Activated effector memory CD4-positive, alpha-beta T cell treated with anti-CD3 and anti-CD28 coated beads, Interleukin-2, amount 50 U/mL, for 16 hours (primary cell): ENCODE results near the gene ODF4.
"Not testable (repeated sequence)": the region's sequence is repeated elsewhere in the genome, so short reads cannot be mapped to it uniquely, and the experiment has no call there.

Experiments used
- DNase-seq: peaks from one replicate; pipeline ENCODE4 v3.0.0-alpha.2; 2020

Gene ODF4

DNA sequence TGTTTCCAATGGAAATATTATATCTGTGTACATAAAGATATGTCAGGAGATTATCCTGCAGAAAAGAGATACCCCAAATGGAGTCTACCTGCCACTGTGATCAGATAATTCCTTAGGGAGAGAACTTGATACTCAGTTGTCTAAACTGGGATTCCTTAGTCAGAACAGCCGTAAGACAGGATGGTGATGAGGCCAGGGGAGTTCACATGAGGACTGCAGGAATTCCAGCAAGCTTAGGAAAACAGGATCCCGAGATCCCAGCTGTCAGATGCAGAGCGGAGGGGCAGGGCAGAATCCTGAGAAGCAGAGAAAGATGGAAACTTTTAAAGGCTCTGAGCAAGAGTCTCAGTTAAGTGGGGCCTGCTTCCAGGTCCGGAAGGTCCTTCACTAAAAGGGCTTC lies 32.1 kb downstream of the ODF4 start:
- DNase-seq: no peak

DNA sequence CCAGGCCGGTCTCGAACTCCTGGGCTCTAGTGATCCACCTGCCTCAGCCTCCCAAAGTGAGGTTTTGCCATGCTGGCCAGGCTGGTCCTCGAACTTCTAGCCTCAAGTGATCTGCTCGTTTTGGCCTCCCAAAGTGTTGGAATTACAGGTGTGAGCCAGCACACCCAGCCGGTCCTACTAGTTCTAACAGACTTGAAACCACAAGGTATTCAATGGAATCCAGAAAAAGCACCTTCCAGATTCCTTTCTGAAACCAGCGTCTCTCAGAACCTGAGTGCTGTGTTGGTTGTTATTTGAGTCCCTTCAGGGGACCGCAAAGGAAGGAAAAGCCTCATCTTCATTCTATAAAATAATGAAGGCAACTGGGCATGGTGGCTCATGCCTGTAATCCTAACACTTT lies 32.8 kb downstream of the ODF4 start:
- no peak for DNase-seq

DNA sequence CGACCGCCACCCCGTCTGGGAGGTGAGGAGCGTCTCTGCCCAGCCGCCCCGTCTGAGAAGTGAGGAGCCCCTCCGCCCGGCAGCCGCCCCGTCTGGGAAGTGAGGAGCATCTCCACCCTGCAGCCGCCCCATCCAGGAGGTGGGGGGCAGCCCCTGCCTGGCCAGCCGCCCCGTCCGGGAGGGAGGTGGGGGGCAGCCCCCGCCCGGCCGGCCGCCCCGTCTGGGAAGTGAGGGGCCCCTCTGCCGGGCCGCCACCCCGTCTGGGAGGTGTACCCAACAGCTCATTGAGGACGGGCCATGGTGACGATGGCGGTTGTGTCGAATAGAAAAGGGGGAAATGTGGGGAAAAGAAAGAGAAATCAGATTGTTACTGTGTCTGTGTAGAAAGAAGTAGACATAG lies 34.2 kb downstream of the ODF4 start:
- not testable (repeated sequence) for DNase-seq

DNA sequence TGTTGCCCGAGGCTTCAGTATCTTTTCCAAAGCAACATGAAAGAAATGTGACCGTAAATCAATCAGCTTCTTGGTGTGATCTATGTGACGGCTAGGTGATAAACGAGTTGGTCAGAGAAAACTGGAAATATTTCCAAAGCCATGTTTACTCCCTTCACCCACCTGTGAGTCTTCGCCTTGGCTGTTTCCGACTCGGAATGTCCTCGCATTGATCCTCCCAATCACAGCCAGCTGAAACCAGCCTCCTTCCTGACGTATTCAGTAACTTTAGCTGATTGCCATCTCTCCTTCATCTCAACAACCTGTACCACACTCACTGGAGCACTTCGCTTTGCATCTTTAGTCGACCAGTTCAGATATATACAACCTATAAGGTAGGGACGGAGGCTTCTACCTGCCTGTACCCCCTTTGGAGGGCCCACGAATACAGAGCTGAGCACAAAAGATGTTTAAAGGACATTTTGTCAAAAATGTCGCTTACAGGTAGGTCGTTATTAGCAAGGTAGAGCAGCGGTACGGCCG lies 36.2 kb downstream of the ODF4 start:
- no peak for DNase-seq

DNA sequence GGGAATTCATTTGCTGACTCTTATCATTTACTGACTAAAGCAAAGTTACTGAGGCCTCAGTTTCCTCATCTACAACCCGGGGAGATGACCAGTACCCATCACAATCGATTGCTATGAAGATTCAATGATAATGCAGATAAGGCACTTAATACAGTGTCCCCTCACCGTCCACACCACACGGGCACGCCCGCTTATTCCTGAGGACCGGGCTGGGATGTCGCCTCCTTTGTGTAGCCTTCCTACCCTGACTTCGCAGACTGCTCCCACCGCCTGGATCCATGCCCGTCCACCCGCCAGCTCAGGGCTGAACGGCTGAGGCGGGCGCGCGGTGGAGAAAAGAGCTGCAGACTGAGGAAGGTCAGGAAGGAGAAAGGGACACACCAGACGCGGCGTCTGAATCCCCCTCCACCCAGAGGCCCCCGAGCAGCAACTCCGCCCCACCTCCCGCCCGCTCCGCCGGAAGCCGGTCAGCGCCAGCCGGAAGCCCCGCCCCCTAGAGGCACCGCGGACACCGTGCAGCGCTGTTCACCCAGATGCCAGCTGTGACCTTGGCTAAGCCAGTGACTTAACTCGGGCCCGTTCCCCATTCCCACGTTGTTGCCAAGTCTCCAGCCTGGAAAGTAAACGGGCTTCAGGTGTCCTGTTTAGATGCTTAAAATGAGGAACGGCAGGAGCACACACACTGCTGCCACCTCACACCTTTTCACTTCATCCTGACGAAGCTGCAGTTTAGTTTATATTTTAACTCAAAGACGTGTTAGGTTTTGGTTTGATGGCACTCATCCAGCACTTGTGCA lies 36.8 kb downstream of the ODF4 start, which contains the start of gene KRABD2:
Gene KRABD2 (minus strand): TSS at position 434 of the 797 bp plus-strand sequence.
- DNase-seq: peak; percentile 97

DNA sequence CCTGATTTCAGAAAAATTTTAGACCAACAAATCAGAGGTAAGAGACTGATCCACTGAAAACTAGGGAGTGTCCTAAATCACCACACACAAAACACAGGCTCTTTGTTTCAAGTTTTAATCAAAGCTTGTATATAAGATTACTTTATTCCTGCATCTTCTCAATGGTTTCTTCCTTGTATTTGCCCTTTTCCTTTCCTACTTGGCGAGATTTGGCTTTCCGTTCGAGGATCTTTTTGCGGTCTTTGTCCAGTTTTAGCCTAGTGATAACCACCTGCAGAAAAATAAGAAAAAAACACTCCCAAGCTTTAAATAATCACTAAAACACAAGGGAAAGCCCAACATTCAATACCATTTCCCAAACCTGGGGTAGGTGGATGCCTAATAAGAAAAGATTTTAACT lies 37.8 kb downstream of the ODF4 start:
- no peak for DNase-seq

DNA sequence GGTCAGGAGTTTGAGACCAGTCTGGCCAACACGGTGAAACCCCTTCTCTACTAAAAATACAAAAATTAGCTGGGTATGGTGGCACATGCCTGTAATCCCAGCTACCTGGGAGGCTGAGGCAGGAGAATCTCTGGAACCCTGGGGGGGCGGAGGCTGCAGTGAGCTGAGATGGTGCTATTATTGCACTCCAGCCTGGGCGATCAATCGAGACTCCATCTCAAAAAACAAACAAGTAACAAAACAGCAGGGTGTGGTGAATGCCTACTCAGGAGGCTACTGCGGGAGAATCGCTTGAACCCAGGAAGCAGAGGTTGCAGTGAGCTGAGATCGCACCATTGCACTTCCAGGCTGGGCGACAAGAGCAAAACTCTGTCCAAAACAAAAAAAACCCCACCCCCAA lies 38.5 kb downstream of the ODF4 start:
- DNase-seq: not testable (repeated sequence)

DNA sequence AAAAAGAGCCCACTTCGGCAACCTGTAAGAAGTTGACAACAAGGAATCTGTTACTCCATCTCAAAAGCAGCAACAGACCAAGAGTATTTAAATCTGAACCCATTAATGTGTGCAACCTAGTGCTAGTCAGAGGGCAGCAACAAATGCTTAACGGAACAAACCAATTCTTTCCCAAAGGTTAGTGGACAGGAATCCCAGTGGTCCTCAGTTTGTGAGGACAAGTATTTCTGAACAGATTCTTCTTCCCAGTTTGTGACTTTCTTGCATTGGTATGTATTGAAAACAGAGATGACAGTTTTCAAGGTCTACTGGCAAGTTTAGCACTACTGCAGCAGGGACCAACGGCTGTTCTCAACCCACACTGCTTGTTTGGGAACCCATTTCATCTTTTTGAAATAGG lies 40.4 kb downstream of the ODF4 start:
- DNase-seq: no peak

DNA sequence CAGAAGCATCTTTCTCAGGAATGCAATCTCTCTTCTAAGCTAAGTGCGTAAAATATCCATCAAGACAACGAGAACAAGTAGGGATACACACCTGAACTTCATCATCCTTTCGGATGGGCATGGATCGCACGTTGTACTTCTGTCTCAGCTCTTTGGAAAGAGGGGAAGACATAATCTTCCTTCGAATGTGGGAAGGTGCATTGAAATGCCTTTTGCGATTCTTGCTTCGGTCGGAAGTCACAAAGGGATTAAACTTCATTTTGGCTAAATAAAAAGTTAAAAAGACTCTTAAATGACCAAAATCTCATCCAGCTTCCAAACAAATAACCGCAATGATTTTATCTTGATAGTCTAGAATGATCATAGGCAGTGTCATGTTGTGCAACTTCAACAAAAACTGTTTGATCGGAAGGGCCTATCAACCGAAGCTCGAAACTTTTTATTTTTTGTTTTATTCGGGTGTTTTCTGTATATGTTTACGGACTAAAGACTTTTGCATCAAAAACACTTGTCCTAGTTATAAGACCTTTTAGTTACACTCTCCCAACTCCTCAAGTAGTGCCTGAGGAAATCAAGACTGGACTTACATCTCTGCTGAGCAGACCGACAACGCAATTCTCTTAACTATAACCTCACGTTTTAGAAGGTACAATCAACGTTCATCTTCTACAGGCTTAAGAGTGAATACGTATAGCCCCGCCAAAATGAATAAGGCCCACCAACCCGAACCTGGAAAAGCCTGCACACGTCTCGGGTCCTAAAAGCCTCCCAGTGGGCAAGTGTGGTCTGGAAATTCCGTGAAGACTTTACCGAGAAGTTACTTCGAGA lies 42.6 kb downstream of the ODF4 start:
- no peak for DNase-seq

DNA sequence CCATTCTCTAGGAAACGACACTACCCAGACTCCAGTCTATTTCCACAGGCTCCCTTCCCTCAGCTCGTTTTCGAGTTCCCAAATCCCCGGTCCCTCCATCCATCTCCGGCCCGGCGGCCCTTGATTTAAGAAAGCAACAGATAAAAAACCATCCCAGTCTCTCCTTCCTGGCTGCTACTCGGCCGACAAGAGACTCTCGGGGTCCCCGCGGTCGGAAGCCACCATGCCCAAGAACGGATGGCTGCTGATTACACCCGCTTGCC lies 43.2 kb downstream of the ODF4 start:
- DNase-seq: no peak

DNA sequence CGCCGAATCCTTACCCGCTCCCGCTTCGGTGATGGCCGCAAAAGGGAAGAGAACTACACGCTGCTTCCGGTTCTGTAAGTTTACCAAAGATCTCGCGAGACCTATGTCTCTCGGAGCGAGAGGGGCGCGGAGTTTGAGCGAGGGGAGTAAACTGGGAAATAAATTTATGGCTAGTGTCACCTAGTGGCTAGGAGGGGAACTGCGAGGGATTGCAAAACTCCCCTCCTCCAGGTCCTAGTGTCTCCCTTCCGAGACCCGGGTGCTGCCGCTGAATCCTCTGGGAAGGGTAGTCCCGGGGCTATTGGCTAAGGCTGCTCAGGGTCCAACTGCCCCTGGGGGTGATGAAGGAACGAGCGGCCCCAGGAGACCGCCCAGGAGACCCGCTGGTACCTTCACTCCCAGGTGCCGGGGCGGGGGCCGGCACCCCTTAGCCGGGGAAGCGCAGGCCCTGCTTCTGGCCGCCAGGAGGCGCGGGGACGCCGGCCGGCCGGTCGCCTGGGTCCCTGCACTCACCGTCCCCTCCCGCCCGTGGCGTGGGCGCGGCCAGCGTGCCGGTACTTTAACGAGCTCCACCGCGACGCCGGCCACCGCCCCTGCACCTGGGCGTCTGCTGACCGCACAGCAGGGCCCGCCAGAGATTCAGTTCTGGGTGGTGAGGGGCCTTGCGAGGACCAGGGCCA lies 43.6 kb downstream of the ODF4 start, which contains the start of gene RPL26:
Gene RPL26 (minus strand): TSS at position 51 of the 680 bp plus-strand sequence. CDS start 883 bp downstream, outside the sequence.
- DNase-seq: peak; percentile 97

DNA sequence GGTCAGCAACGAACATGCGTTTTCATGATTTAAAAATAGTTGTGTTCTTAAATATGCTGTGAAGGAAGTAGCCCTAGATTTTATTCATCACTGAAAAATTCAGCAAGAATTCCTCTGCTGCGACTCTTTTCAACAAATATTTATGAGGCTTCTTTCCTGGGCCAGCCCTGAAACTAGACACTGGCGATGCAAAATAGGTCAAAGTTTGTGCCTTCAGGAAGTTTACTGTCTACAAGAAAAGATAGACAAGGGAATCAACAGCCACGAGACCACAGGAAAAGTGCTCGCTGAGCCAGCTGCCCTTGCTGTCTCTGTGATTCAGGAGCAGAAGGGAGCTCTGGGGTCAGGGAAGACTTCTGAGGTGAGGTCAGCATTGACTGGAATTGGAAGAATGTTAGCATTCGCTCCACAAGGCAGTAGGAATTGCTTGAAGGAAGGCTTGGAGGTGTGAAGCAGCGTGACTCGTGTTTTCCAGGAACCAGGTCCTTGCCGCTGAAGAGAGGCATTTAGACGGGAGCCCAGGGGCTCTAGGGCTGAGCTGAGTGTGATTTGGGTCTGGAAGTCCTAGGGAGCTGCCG lies 45.2 kb downstream of the ODF4 start:
- no peak for DNase-seq

DNA sequence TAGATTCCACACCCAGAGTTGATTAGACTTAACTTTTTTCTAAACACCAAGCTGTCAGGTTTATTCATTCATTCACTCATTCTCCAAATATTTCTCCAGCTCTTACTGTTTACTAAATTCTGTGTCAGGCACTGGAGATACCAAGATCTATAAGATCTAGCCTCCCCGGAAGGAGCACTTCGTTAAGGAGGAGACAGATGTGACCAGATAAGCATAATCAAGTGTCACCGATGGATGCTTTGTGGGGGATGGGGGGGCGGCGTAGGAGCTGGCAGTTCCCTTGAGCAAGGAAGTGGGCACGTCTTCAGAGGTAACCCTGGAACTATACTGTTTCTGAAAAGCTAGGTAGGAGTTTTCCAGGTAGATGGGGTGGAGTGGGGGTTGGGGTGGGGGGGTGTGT lies 47.2 kb downstream of the ODF4 start:
- no peak for DNase-seq

DNA sequence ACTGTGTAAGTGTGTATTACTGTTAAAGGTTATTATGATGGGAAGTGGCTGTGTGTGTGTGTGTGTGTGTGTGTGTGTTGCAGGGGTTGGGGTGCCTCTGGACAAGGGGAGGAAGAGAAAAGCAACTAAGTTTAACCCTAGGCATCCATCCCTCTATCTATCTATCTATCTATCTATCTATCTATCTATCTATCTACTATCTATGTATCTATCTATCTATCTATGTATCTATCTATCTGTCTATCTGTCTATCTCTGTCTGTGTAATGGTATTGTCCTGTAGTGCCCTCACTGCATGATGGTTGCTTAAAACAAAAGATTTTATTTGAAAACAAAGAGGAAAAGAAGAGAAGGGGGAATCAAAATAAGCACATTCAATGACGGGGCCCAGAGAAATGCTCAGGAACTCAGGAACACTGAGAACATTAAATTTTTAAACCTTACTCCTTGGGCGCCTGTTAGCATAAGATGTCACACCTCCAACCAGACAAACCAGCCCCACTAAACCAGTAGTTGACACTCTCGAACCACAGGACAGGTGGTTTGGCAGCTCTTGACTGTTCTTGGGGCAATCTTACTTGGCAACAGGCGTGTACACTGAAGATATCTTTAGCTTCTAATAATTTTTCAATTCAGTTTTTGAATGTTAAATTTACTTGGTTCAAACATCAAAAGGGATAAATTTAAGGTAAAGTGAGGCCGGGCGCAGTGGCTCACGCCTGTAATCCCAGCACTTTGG lies 48.4 kb downstream of the ODF4 start:
- no peak for DNase-seq

DNA sequence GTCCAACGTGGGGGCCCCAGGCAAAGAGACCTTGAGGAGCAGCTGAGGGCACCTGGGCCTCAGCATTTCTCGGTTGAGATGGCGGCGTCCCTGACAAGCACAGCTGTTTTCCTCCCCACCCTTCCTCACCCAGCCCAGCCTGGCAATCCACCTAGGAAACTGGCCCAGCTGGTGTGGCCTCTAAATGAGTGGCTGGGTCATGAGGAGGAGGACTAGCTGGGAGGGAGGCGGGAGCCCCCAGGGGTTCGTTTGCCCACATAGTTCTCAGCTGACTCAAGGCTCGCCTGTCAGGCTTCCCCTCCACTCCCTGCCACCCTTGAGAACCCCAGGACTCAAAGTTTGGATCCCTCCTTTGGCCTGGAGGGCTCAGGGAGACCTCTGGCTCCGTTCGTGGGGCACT lies 52.1 kb downstream of the ODF4 start:
- no peak for DNase-seq

DNA sequence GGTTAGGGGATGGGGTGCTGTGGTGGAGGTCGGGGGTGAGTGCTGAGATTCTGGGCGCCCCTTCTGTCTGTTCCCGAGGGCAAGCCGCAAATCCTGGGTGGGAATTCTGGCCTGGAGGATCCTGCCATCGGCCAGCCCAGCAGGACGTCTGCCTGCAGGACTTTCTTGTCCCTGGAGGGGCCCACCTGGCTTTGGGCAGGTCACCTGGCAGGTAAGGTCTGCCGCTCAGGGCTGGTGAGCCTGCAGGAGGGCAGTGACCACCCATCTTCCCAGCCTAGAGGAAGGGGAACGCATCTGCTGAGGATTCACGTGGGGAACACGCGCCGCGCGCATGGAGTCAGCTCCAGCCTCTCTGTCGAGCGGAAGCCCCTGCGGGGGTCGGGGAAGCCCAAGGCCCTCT lies 52.6 kb downstream of the ODF4 start:
- DNase-seq: no peak

DNA sequence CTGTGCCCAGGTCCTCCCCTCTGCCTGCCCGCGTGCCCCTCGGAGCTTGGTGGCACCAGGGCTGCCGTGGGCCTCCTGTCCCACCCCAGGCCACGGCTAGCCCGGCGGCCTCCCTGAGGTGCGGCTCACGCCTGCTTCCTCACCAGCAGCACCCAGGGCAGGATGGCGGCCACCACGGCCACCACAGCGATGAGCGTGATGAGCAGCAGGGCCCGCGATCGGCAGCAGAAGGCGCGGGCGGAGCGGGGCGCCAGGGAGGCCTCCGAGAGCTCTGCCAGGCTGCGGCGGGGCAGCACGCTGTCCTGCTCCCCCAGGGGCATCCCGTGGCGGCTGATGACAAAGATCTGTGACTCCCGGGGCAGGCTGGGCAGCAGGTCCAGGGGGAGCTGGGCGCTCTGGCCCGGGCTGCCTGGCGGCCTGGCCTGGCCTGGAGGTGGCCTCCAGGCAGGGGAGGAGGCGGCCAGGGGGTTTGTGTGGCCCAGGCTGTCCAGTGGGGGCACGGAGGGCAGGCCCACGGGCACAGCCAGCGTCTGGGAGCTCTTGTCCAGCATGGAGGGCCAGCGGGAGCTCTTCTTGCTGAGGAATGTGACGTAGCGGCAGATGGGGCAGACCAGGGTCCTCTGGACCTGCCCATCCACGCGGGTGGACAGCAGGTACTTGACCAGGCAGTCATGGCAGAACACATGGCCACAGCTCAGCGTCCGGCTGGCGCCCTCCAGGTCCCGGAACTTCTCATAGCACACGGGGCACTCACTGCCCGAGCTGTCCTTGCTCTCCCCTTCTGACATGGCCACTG lies 53.2 kb downstream of the ODF4 start:
- no peak for DNase-seq

DNA sequence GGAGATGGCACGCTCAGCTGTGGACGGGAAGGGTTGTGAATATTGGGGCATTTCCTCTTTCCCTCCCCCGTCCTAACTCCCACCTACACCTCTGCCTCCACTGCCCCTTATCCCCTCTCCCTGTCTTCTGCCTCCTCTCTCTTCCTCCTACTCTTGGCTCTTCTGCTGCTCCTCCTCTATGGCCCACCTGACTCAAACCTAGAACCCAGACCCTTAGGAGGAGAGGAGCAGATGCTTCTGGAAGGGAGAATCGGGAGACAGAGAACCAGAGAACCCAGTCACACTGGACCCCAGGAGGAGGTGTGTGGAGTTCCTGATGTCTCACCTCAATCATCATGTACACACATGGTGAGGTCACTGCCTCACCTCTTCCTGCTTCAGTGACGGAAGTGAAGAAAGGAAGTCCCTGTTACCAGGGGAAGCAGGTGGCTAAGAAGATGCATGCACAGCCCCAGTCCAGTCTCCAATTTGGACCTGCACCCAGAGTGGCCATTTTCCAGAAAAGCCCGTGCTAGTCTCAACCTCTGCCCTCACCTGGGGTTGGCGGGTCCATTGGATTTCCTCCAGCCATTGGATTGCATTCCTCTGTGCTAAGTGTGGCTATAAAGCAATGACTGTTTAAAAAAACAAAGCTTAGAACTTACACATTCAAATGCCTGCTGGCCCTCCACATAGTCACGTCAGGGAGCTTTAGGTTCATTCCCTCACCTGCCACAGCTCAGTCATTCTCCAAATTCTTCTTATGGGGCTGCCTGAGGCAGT lies 54.0 kb downstream of the ODF4 start:
- peak; percentile 71 for DNase-seq

DNA sequence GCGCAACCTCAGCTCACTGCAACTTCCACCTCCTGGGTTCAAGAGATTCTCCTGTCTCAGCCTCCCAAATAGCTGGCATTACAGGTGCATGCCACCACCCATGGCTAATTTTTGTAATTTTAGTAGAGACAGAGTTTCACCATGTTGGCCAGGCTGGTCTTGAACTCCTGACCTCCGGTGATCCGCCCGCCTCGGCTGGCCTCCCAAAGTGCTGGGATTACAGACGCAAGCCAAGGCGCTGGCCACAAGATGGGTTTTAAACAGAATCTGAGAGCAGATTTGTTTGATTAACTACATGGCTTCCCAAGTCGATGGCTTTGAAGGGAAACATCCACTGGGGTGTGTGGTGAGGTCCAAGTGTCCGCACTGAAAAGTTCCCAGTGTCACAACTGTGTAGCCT lies 54.9 kb downstream of the ODF4 start:
- DNase-seq: not testable (repeated sequence)
